Liver (tissue), 9 donors: Measurements from ENCODE around the gene SYT6. TPM values are rescaled to one million over a fixed set of nuclear protein-coding genes. Genes with fewer than 3 reads are reported as not detected.

ENCODE experiments used
- DNase-seq: peaks from one replicate; pipeline ENCODE4 v3.0.0-alpha.2; 2017; ENCODE audit warnings: low spot score
- H3K27ac ChIP-seq, 2 donors: one replicate each; pipeline ENCODE4 v1.7.0; 2013; ENCODE audit warnings: inconsistent platforms in 2 of 2, low read length in 2 of 2, control low read depth in 1 of 2, low read depth in 1 of 2, mild to moderate bottlenecking in 1 of 2
- H3K27me3 ChIP-seq, 4 donors: one replicate each; pipeline versions ENCODE4 v1.6.1 to v1.7.0; 2013; ENCODE audit warnings: low read length in 3 of 4, inconsistent platforms in 1 of 4, mild to moderate bottlenecking in 1 of 4, moderate library complexity in 1 of 4; ENCODE audit not compliant: control insufficient read depth in 4 of 4, insufficient read depth in 4 of 4
- H3K36me3 ChIP-seq, 4 donors: one replicate each; pipeline versions ENCODE4 v1.6.1 to v1.7.0; 2013; ENCODE audit warnings: low read length in 3 of 4, mild to moderate bottlenecking in 3 of 4, low read depth in 1 of 4, moderate library complexity in 1 of 4; ENCODE audit not compliant: control insufficient read depth in 4 of 4, insufficient read depth in 3 of 4
- H3K4me1 ChIP-seq, 4 donors: one replicate each; pipeline versions ENCODE4 v1.6.1 to v1.7.0; 2013; ENCODE audit warnings: low read length in 3 of 4, mild to moderate bottlenecking in 3 of 4, moderate library complexity in 1 of 4; ENCODE audit not compliant: control insufficient read depth in 4 of 4, insufficient read depth in 4 of 4
- H3K4me3 ChIP-seq, 3 donors: one replicate each; pipeline versions ENCODE4 v1.6.1 to v1.7.0; 2013; ENCODE audit warnings: low read length in 3 of 3, control low read depth in 1 of 3, low read depth in 1 of 3, mild to moderate bottlenecking in 1 of 3
- H3K9ac ChIP-seq, 2 donors: one replicate each; pipeline ENCODE4 v1.7.0; 2013; ENCODE audit warnings: low read length in 2 of 2, mild to moderate bottlenecking in 2 of 2, moderate library complexity in 2 of 2, control low read depth in 1 of 2, low read depth in 1 of 2
- H3K9me3 ChIP-seq, 4 donors: one replicate each; pipeline versions ENCODE4 v1.6.1 to v1.7.0; 2013; ENCODE audit warnings: low read length in 3 of 4; ENCODE audit not compliant: control insufficient read depth in 4 of 4
- EGR1 ChIP-seq, 2 donors: IDR thresholded peaks; 2 replicates each; pipeline ENCODE4 v1.6.1; 2016 to 2018; ENCODE audit warnings: antibody characterized with exemption in 2 of 2, low read depth in 2 of 2
- FOXA1 ChIP-seq: IDR thresholded peaks from 2 replicates; pipeline ENCODE4 v1.6.1; 2016; ENCODE audit warnings: antibody characterized with exemption
- FOXA2 ChIP-seq: IDR thresholded peaks from 2 replicates; pipeline ENCODE4 v1.6.1; 2016; ENCODE audit warnings: antibody characterized with exemption
- GABPA ChIP-seq, 2 donors: IDR thresholded peaks in 1 of 2; conservative IDR thresholded peaks in 1 of 2; 2 replicates each; pipeline ENCODE4 v1.6.1; 2016; ENCODE audit warnings: antibody characterized with exemption in 2 of 2, mild to moderate bottlenecking in 1 of 2, moderate library complexity in 1 of 2
- HNF4G ChIP-seq: IDR thresholded peaks from 2 replicates; pipeline ENCODE4 v1.6.1; 2016; ENCODE audit warnings: antibody characterized with exemption
- JUND ChIP-seq, 2 donors: IDR thresholded peaks; 2 replicates each; pipeline ENCODE4 v1.6.1; 2016; ENCODE audit warnings: antibody characterized with exemption in 2 of 2
- NR2F2 ChIP-seq: IDR thresholded peaks from 2 replicates; pipeline ENCODE4 v1.6.1; 2016; ENCODE audit warnings: antibody characterized with exemption
- REST ChIP-seq: IDR thresholded peaks from 2 replicates; pipeline ENCODE4 v1.6.1; 2016; ENCODE audit warnings: antibody characterized with exemption, mild to moderate bottlenecking
- RXRA ChIP-seq, 2 donors: IDR thresholded peaks; 2 replicates each; pipeline ENCODE4 v1.6.1; 2017 to 2018; ENCODE audit warnings: antibody characterized with exemption in 2 of 2, mild to moderate bottlenecking in 1 of 2
- SP1 ChIP-seq: IDR thresholded peaks from 2 replicates; pipeline ENCODE4 v1.6.1; 2018; ENCODE audit warnings: antibody characterized with exemption, mild to moderate bottlenecking
- YY1 ChIP-seq: IDR thresholded peaks from 2 replicates; pipeline ENCODE4 v1.6.1; 2016; ENCODE audit warnings: antibody characterized with exemption, mild to moderate bottlenecking
- WGBS: extraction: QIAGEN DNeasy Blood & Tissue Kit; methylation state at CpG from one replicate; pipeline ENCODE4 v1.1.7; 2013; 5-methylcytosine and 5-hydroxymethylcytosine counted together
- polyA plus RNA-seq, 2 donors: library from polyadenylated mRNA; stranded (reverse) in 1 of 2; unstranded in 1 of 2; fragments of 200-250 nt in 1 of 2; fragments of >200 nt in 1 of 2; fragmentation: Nextera tagmentation in 1 of 2; extraction: Ambion mirVana in 1 of 2; gene quantifications; one replicate each; pipeline versions ENCODE4 v1.2.1 to v1.2.3, GENCODE V29; 2013 to 2015
- total RNA-seq, 2 donors: library from RNA; depleted of rRNA; stranded (reverse); fragments of >200 nt; gene quantifications; one replicate each; pipeline ENCODE4 v1.2.3, GENCODE V29; 2014
- TF ChIP-seq, protein P1 (sequence below): IDR thresholded peaks from 2 replicates; pipeline ENCODE4 v1.6.1; 2016; ENCODE audit warnings: antibody characterized with exemption
- TF ChIP-seq, protein P2 (sequence below): IDR thresholded peaks from 2 replicates; pipeline ENCODE4 v1.6.1; 2016; ENCODE audit warnings: antibody characterized with exemption
- TF ChIP-seq, protein P3 (sequence below): fragments of 150-350 bp; IDR thresholded peaks from 2 replicates; pipeline ENCODE4 v1.5.1; 2017; ENCODE audit warnings: improper control_type of control experiment, low read depth, low read length; ENCODE audit not compliant: missing input control
- donor health status: healthy.
- donor health status: healthy.
- donor health status: healthy.
- donor health status: healthy.
- donor health status: healthy.

The SYT6 gene
- total and polyA plus RNA-seq, 4 donors = under 0.01 to 0.17 TPM; not detected in 2

GRCh38 chr1:114112775-114113174 is 40.9 kb downstream of the SYT6 start:
- TF ChIP-seq NR2F2 (no peak), GABPA (IDR thresholded peaks at IDR 0.05 in 1 of 2, conservative IDR thresholded peaks at IDR 0.05 in 1 of 2) (no peak)
- DNase-seq = no peak
- Histone ChIP-seq H3K4me3 (no peak overlapping the region), H3K9ac (no peak overlapping the region), H3K27me3 (no peaks in the 10 kb centered on the region), H3K9me3 (no peaks in the 10 kb centered on the region), H3K36me3 (no peaks in the 10 kb centered on the region), H3K27ac (no peak overlapping the region), H3K4me1 (no peaks in the 10 kb centered on the region)
- WGBS = 59% methylated on average over 4 of the region's 4 CpGs

DNA sequence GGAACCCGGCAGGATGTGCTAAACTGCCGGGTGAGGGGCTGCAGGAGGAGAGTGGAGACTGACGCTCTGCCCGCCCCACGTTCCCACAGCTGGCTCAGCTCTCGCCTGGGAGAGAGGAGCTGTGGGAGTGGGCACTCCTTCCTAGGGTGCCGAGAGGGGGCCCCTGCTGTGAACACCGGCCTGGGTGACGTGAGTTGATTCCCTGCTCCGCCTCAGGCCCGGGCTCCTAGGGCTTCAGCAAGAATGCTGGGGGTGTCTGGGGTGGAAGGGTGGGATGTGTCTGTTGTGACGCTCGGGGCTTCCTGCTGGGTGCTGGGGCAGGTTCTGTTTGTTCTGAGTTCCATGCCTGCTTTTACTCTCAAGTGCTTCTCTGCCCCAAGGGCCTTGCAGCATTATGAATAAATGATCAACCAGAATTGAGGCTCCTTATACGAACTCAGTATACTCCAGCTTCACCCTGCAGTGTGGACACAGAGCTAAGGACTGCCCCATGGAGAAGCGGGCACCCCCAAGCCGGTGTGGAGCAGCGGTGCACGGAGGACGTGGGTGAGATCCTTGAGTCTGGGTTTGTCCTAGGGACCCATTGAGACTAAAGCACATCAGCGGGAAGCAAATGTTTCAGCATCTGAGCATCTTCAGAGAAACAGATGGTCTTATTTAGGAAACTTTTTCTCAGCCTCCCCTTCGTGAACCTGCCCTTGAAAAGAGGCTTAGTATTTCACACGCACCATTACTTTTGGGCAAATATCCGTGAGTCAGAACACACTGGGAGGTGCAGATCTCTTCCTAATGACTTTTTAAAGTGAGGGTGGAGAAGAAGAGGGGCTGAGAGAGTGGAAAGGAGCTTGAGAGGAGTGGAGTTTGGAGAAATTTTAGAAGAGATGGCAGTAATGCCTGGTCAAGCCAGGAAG is 41.7 kb downstream of the SYT6 start:
- Histone ChIP-seq H3K27me3 (no peaks in the 10 kb centered on the region), H3K27ac (no peak overlapping the region), H3K36me3 (no peaks in the 10 kb centered on the region), H3K4me1 (no peaks in the 10 kb centered on the region), H3K9me3 (no peaks in the 10 kb centered on the region), H3K9ac (no peak overlapping the region), H3K4me3 (no peak overlapping the region)
- no peak for TF ChIP-seq FOXA1
- no peak for TF ChIP-seq SP1
- TF ChIP-seq EGR1 (IDR thresholded peaks at IDR 0.05; ENCODE audit: low read depth in 2 of 2) = no peak
- no peak for TF ChIP-seq YY1
- TF ChIP-seq, protein P1, sequence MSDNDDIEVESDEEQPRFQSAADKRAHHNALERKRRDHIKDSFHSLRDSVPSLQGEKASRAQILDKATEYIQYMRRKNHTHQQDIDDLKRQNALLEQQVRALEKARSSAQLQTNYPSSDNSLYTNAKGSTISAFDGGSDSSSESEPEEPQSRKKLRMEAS = no peak
- no peak for TF ChIP-seq RXRA (IDR thresholded peaks at IDR 0.05)
- TF ChIP-seq REST = no peak
- no peak for TF ChIP-seq JUND (IDR thresholded peaks at IDR 0.05)
- no peak for TF ChIP-seq GABPA (IDR thresholded peaks at IDR 0.05 in 1 of 2, conservative IDR thresholded peaks at IDR 0.05 in 1 of 2)
- TF ChIP-seq FOXA2 = no peak
- DNase-seq = no peak
- WGBS = 74% methylated on average over 23 of the region's 23 CpGs

- DNase-seq = no peak
- Histone ChIP-seq H3K4me1 (no peaks in the 10 kb centered on the region), H3K9ac (no peak overlapping the region), H3K27ac (no peak overlapping the region), H3K27me3 (no peaks in the 10 kb centered on the region), H3K9me3 (no peaks in the 10 kb centered on the region), H3K36me3 (no peaks in the 10 kb centered on the region), H3K4me3 (no peak overlapping the region)
- WGBS = 88% methylated on average over 2 of the region's 2 CpGs
- TF ChIP-seq HNF4G (no peak), GABPA (IDR thresholded peaks at IDR 0.05 in 1 of 2, conservative IDR thresholded peaks at IDR 0.05 in 1 of 2) (no peak), RXRA (IDR thresholded peaks at IDR 0.05) (no peak), REST (no peak), FOXA1 (no peak)
- TF ChIP-seq, protein P2, sequence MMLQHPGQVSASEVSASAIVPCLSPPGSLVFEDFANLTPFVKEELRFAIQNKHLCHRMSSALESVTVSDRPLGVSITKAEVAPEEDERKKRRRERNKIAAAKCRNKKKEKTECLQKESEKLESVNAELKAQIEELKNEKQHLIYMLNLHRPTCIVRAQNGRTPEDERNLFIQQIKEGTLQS = no peak
- TF ChIP-seq, protein P3, sequence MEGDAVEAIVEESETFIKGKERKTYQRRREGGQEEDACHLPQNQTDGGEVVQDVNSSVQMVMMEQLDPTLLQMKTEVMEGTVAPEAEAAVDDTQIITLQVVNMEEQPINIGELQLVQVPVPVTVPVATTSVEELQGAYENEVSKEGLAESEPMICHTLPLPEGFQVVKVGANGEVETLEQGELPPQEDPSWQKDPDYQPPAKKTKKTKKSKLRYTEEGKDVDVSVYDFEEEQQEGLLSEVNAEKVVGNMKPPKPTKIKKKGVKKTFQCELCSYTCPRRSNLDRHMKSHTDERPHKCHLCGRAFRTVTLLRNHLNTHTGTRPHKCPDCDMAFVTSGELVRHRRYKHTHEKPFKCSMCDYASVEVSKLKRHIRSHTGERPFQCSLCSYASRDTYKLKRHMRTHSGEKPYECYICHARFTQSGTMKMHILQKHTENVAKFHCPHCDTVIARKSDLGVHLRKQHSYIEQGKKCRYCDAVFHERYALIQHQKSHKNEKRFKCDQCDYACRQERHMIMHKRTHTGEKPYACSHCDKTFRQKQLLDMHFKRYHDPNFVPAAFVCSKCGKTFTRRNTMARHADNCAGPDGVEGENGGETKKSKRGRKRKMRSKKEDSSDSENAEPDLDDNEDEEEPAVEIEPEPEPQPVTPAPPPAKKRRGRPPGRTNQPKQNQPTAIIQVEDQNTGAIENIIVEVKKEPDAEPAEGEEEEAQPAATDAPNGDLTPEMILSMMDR = no peak
These were observed 43.7 kb downstream of the SYT6 start for GRCh38 chr1:114109981-114110380.
